OCI-LY7 (cell line): ENCODE data around the gene NBEA. TPM values are rescaled to one million over a fixed set of nuclear protein-coding genes. Genes with fewer than 3 reads are reported as not detected.

Experiments used
- BruUV-seq: library from RNA; stranded (reverse); fragments of 400-500 nt; replicated peaks from 2 replicates; lab custom pipeline; 2021; lab: Mats Ljungman, UMichigan
- CTCF ChIA-PET: fragments of 300-600 bp; sonication (Branson Sonifier 250); formaldehyde crosslinking; loops from one replicate; lab custom pipeline; 2022; ENCODE audit warnings: antibody characterized with exemption; ENCODE audit not compliant: unreplicated experiment; lab: Charles Lee
- POLR2A ChIA-PET: fragments of 300-600 bp; sonication (Branson Sonifier 250); formaldehyde crosslinking; loops from one replicate; lab custom pipeline; 2022; ENCODE audit warnings: antibody characterized with exemption; lab: Charles Lee
- DNase-seq: peaks from one replicate; pipeline ENCODE4 v3.0.0-alpha.2; 2015; ENCODE audit warnings: low spot score
- H2AFZ ChIP-seq: fragments of 200-600 bp; sonication (generic), shearing (Covaris generic); 2 replicates; pipeline ENCODE4 v1.6.1; 2014; ENCODE audit warnings: mild to moderate bottlenecking, antibody characterized with exemption, low read length, moderate library complexity
- H3K27ac ChIP-seq: fragments of 200-600 bp; sonication (generic); 2 replicates; pipeline ENCODE4 v1.5.1; 2014; ENCODE audit warnings: mixed run types, low read depth, mild to moderate bottlenecking, moderate library complexity, low read length, inconsistent platforms; ENCODE audit not compliant: poor library complexity, severe bottlenecking
- H3K36me3 ChIP-seq: fragments of 200-600 bp; sonication (generic); 2 replicates; pipeline ENCODE4 v1.6.1; 2014; ENCODE audit warnings: mild to moderate bottlenecking, antibody characterized with exemption, low read length, moderate library complexity, mixed read lengths; ENCODE audit not compliant: insufficient read depth
- H3K4me1 ChIP-seq: fragments of 200-600 bp; sonication (generic); 2 replicates; pipeline ENCODE4 v1.5.1; 2014; ENCODE audit warnings: mild to moderate bottlenecking, low read length; ENCODE audit not compliant: insufficient read depth, poor library complexity, severe bottlenecking
- H3K4me2 ChIP-seq: fragments of 200-600 bp; sonication (generic); 2 replicates; pipeline ENCODE4 v1.6.1; 2014; ENCODE audit warnings: mild to moderate bottlenecking, low read length
- H3K4me3 ChIP-seq: fragments of 200-600 bp; sonication (generic); 2 replicates; pipeline ENCODE4 v1.5.1; 2014; ENCODE audit warnings: mild to moderate bottlenecking, low read depth, low read length; ENCODE audit not compliant: poor library complexity, severe bottlenecking
- H3K79me2 ChIP-seq: fragments of 200-600 bp; sonication (generic); 2 replicates; pipeline ENCODE4 v1.6.1; 2016; ENCODE audit warnings: low read depth, mild to moderate bottlenecking, low read length, moderate library complexity, mixed read lengths; ENCODE audit not compliant: insufficient read depth
- H3K9me2 ChIP-seq: fragments of 200-600 bp; sonication (generic); 2 replicates; pipeline ENCODE4 v1.6.1; 2016; ENCODE audit warnings: mild to moderate bottlenecking, low read length, mixed read lengths; ENCODE audit not compliant: insufficient read depth
- H3K9me3 ChIP-seq: fragments of 200-600 bp; sonication (generic); 2 replicates; pipeline ENCODE4 v1.6.1; 2014; ENCODE audit warnings: mild to moderate bottlenecking, mixed run types, low read length, mixed read lengths
- H4K20me1 ChIP-seq: fragments of 200-600 bp; sonication (generic); 2 replicates; pipeline ENCODE4 v1.6.1; 2014; ENCODE audit warnings: mild to moderate bottlenecking, antibody characterized with exemption, low read length, moderate library complexity, mixed read lengths; ENCODE audit not compliant: insufficient read depth
- CTCF ChIP-seq: fragments of 200-600 bp; sonication (generic); conservative IDR thresholded peaks from 2 replicates; pipeline ENCODE4 v1.5.1; 2014; ENCODE audit warnings: mild to moderate bottlenecking, antibody characterized with exemption, low read length, moderate library complexity, mixed read lengths
- EZH2phosphoT487 ChIP-seq: fragments of 200-600 bp; sonication (generic); IDR thresholded peaks from 2 replicates; pipeline ENCODE4 v1.6.1; 2018; ENCODE audit warnings: low read depth, borderline replicate concordance, mild to moderate bottlenecking, mixed run types, antibody characterized with exemption, low read length, moderate library complexity, mixed read lengths
- intact Hi-C: fragments of 100-400 bp; cut with micrococcal nuclease; formaldehyde crosslinking; loops from one replicate; pipeline ENCODE4 v1.10.0; 2022; ENCODE audit not compliant: unreplicated experiment
- total RNA-seq, 2 experiments: library from RNA; depleted of rRNA in 1 of 2; stranded (reverse); fragments of >200 nt in 1 of 2; shearing (Covaris generic) in 1 of 2; gene quantifications; 2 replicates each; pipeline ENCODE4 v1.2.3, GENCODE V29; 2014 to 2022

NBEA gene
- total RNA-seq, 2 experiments from 2014 or later, result 3.6 to 11.0 TPM

GRCh38 chr13:35595181-35595580 is 653.1 kb downstream of the NBEA start:
- Histone ChIP-seq H2AFZ (no peak overlapping the region), H3K4me3 (no peak overlapping the region), H3K9me2 (no peaks in the 10 kb centered on the region), H4K20me1 (no peaks in the 10 kb centered on the region), H3K36me3 (no peaks in the 10 kb centered on the region), H3K9me3 (no peaks in the 10 kb centered on the region), H3K27ac (no peak overlapping the region), H3K4me2 (no peak overlapping the region), H3K79me2 (no peaks in the 10 kb centered on the region), H3K4me1 (no peaks in the 10 kb centered on the region)
- no TSS peak for BruUV-seq
- intact Hi-C loops, result no loop called here
- ChIA-PET POLR2A (interaction anchor here (0.7 kb wide), 1 partner anchor 380 kb away, joined by 3 read pairs; no protein-coding TSS in a partner anchor), CTCF (no interaction called here)
- no peak for TF ChIP-seq EZH2phosphoT487
- no peak for TF ChIP-seq CTCF
- no peak for DNase-seq

GRCh38 chr13:35596321-35597030 is 654.4 kb downstream of the NBEA start:
- Histone ChIP-seq H3K9me3 (no peaks in the 10 kb centered on the region), H3K4me2 (no peak overlapping the region), H3K4me3 (no peak overlapping the region), H2AFZ (no peak overlapping the region), H3K27ac (no peak overlapping the region), H3K4me1 (no peaks in the 10 kb centered on the region), H3K9me2 (no peaks in the 10 kb centered on the region), H4K20me1 (no peaks in the 10 kb centered on the region), H3K79me2 (no peaks in the 10 kb centered on the region), H3K36me3 (no peaks in the 10 kb centered on the region)
- intact Hi-C loops, result no loop called here
- no peak for DNase-seq
- ChIA-PET CTCF (no interaction called here), POLR2A (interaction anchor here (0.6 to 1.2 kb wide), 3 partner anchors 10 to 15 kb away, joined by 3 to 4 read pairs (median 4); no protein-coding TSS in a partner anchor)
- no TSS peak for BruUV-seq
- no peak for TF ChIP-seq CTCF
- TF ChIP-seq EZH2phosphoT487, result no peak

- no peak overlapping the region for H2AFZ ChIP-seq
- BruUV-seq, result no TSS peak
- TF ChIP-seq EZH2phosphoT487 (no peak), CTCF (no peak)
- no peak overlapping the region for H3K4me3 ChIP-seq
- no peaks in the 10 kb centered on the region for H3K9me2 ChIP-seq
- DNase-seq, result no peak
- H3K79me2 ChIP-seq, result no peaks in the 10 kb centered on the region
- no peaks in the 10 kb centered on the region for H4K20me1 ChIP-seq
- ChIA-PET CTCF (no interaction called here), POLR2A (interaction anchor here (1.2 kb wide), 1 partner anchor 12 kb away, joined by 4 read pairs; no protein-coding TSS in a partner anchor)
- intact Hi-C loops, result no loop called here
- no peaks in the 10 kb centered on the region for H3K4me1 ChIP-seq
- H3K36me3 ChIP-seq, result no peaks in the 10 kb centered on the region
- H3K27ac ChIP-seq, result no peak overlapping the region
- H3K9me3 ChIP-seq, result no peaks in the 10 kb centered on the region
- no peak overlapping the region for H3K4me2 ChIP-seq
Observed at GRCh38 chr13:35597451-35597850, 655.4 kb downstream of the NBEA start.
